Omental fat pad (tissue), 4 donors: Measurements from ENCODE around the gene TIFAB. TPM values are rescaled to one million over a fixed set of nuclear protein-coding genes. Genes with fewer than 3 reads are reported as not detected.

Experiments
- ATAC-seq: fragments of 150-250 bp; one replicate; pipeline ENCODE4 v1.9.1; 2016; ENCODE audit warnings: mild to moderate bottlenecking, moderate library complexity; ENCODE audit not compliant: low FRiP score
- DNase-seq: peaks from one replicate; pipeline ENCODE4 v3.0.0-alpha.2; 2019; ENCODE audit warnings: low spot score
- total RNA-seq, 4 donors: library from RNA; depleted of rRNA; stranded (reverse); fragments of >200 nt; gene quantifications; one replicate each; pipeline ENCODE4 v1.1.0, GENCODE V29; 2016
- TF ChIP-seq, protein P1 (sequence below), 3 donors: fragments of 450-650 bp; IDR thresholded peaks; one replicate each; pipeline ENCODE4 v1.5.1; 2016 to 2017; ENCODE audit warnings: antibody characterized with exemption in 3 of 3, mild to moderate bottlenecking in 3 of 3, moderate library complexity in 2 of 3

The TIFAB gene
- total RNA-seq, 4 donors from 2014 or later: not detected

DNA sequence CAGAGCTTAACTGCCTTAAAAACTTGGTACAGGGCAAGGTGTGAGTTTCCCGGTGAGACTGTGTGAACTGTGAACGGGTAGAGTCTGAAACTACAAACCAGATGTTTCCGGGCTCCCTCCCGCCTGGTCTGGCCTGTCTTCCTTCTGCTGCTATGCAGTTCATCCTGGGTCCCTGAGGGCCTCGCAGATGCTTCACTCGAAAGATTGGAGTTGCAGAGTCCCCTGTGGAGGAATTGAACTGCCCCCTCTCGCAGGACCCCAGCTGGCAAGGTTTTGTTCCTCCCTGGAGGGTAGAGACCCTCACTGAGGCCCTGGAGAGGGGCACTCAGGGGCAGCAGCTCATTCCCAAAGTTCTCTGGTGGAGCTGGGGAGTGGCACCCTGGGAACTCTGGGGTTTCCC lies 5.5 kb downstream of the TIFAB start:
- TF ChIP-seq, protein P1, sequence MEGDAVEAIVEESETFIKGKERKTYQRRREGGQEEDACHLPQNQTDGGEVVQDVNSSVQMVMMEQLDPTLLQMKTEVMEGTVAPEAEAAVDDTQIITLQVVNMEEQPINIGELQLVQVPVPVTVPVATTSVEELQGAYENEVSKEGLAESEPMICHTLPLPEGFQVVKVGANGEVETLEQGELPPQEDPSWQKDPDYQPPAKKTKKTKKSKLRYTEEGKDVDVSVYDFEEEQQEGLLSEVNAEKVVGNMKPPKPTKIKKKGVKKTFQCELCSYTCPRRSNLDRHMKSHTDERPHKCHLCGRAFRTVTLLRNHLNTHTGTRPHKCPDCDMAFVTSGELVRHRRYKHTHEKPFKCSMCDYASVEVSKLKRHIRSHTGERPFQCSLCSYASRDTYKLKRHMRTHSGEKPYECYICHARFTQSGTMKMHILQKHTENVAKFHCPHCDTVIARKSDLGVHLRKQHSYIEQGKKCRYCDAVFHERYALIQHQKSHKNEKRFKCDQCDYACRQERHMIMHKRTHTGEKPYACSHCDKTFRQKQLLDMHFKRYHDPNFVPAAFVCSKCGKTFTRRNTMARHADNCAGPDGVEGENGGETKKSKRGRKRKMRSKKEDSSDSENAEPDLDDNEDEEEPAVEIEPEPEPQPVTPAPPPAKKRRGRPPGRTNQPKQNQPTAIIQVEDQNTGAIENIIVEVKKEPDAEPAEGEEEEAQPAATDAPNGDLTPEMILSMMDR (IDR thresholded peaks at IDR 0.05): no peak
- ATAC-seq: no peak
- DNase-seq: no peak

DNA sequence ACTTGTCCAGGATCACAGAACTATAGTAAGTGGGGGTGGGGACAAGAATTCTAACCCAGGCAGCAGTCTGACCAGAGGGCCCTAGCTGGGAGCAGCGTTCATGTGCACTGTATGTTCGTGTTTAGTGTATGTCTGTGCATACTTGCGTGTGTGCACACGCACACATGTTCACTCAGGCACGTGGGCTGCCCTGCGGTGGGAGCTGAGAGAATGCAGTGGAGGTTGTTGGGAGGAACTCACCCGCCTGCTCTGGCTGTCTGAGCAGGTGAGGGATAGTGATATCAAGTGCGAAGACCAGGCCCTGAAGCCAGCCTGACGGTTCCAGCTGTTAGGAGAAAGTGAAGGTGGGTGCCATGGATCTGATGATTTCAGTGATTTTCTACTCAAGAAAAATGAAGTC lies 5.9 kb downstream of the TIFAB start:
- TF ChIP-seq, protein P1 (IDR thresholded peaks at IDR 0.05): no peak
- DNase-seq: no peak
- ATAC-seq: no peak

DNA sequence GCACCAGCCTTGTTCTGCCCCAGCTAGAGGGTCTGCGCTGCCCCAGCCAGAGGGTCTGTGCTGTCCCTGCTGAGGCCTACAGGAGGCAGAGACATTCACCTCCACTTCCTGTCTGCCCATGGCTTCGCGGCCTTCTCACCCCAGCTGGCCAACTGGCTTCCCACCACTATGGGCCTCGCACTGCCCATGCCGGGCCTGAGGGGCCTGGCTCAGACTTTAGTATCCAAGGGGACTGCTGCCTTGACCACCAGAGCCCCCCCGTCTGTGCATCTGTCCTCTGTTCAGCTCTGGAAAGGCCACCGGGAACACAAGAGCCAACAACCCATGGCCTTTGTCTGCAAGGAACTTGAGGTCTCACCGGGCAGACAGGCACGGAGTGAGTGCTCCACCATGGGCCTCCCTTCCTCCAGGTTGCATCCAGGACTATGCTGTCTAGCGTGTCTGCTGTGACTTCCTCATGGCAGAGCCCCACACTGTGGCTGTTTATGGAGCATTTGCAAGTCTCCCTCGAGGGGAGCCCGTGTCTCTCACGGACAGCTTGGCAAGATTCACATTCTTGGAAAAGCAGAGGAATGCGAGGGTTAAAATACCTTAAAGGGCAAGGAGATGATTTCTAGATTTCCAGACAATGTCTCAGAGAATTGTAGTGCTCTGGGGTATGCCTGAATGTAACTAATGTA lies 6.7 kb downstream of the TIFAB start:
- TF ChIP-seq, protein P1 (IDR thresholded peaks at IDR 0.05): no peak
- no peak for DNase-seq
- no peak for ATAC-seq

DNA sequence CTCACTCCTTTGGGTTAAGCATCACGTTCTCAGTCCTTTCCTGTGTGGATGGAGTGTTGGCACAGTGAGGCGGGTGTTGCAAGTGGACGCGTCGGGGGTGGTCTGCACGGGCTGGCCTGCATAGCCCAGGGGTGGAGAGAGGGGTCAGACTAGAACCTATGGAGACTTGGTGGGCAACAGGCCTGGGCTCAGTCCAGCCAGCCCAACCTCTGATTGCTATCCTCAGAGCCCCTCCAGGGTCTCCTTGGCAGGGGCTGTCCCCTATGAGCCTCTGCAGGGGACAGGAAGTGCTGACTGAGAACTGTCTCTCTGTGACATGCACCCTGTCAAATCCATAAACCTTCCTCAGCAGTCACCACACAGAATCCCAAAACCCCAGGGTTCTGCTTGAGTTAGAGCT lies 7.3 kb downstream of the TIFAB start:
- TF ChIP-seq, protein P1 (IDR thresholded peaks at IDR 0.05): no peak
- ATAC-seq (no peak), DNase-seq (no peak)

DNA sequence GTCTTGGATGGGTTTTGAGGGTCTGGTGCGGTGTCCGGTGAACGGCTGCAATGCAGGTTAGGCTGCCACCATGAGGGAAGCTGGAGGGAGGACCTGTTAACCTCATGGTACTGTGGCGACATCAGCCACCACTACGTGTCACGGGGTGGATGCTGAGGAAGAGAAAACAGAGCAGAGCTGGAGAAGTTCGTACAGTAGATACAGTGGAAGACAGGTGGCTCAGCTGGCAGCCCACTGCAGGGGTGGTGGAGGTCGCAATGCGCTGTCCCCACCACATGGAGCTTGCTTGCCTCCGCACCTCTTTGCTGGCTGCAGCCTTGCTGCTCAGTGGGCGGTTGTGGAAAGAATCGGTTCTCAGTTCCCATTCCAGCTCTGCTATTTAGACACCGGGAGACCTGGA lies 7.8 kb downstream of the TIFAB start:
- DNase-seq: no peak
- no peak for ATAC-seq
- TF ChIP-seq, protein P1 (IDR thresholded peaks at IDR 0.05): no peak

DNA sequence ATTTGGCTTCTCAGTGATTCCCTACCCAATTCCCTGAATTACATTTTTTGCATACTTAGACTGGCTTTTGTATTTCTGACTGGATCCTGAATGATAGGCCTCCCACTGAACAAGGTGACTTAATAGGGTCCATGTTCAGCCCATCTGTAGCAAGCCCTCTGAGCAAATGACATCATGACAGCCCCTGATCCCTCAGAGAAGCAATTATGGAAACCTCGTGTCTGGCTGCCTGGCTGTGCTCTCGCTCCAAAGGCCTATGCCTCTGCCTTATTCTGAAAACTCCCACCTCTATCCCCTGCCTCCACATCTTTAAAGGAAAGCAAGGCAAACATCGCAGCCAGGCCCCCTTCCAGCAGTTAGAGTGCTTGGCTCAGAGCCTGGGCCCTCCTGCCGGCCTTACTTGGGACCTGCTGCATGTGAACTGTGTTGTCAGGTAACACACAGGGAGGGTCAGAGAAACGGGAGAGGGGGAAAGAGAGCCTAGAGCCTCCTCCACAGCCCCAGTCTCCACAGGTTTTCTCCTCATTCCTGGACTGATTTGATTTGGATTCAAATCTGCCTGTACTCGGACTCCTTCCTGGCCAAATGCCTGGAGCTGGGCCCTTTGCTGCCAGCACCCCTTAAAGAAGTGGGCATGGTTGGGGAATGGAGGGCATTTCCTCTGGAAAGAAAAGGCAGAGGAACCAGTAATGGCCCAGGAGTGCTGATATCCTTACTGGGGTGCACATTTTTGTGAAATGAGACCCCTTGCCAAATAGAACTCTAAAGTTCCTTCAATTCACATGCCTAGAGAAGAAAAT lies 8.8 kb downstream of the TIFAB start:
- TF ChIP-seq, protein P1 (IDR thresholded peaks at IDR 0.05): no peak
- ATAC-seq: no peak
- DNase-seq: no peak
